Ovary (tissue), 9 donors: ENCODE results near the gene CBX4. TPM values are rescaled to one million over a fixed set of nuclear protein-coding genes. Genes with fewer than 3 reads are reported as not detected.
A peak's percentile ranks its signal among the peaks of the same experiment; 100 is the strongest.
"Not testable (repeated sequence)": the region's sequence is repeated elsewhere in the genome, so short reads cannot be mapped to it uniquely, and the experiment has no call there.

ENCODE experiments used
- DNase-seq, 5 donors: peaks; one replicate each; pipeline ENCODE4 v3.0.0-alpha.2; 2019 to 2020
- H3K27ac ChIP-seq, 2 donors: fragments of 200-600 bp; one replicate each; pipeline versions ENCODE4 v1.5.1 to v1.8.0; 2019 to 2022
- H3K27me3 ChIP-seq: fragments of 200-600 bp; one replicate; pipeline ENCODE4 v1.8.0; 2022
- H3K36me3 ChIP-seq: fragments of 200-600 bp; sonication (generic); one replicate; pipeline ENCODE4 v1.5.1; 2019
- H3K4me1 ChIP-seq: one replicate; pipeline ENCODE4 v1.8.1; 2013; ENCODE audit warnings: mild to moderate bottlenecking, moderate library complexity; ENCODE audit not compliant: insufficient read depth
- H3K4me3 ChIP-seq: fragments of 200-600 bp; sonication (generic); one replicate; pipeline ENCODE4 v1.5.1; 2017
- H3K9me3 ChIP-seq, 2 donors: fragments of 200-600 bp in 1 of 2; sonication (generic) in 1 of 2; one replicate each; pipeline versions ENCODE4 v1.5.1 to v1.8.1; 2013 to 2019; ENCODE audit warnings: mild to moderate bottlenecking in 1 of 2, moderate library complexity in 1 of 2
- CTCF ChIP-seq, 3 donors: fragments of 450-650 bp in 2 of 3; fragments of 200-600 bp in 1 of 3; IDR thresholded peaks; one replicate each; pipeline versions ENCODE4 v1.5.1 to v1.8.0; 2016 to 2022; ENCODE audit warnings: antibody characterized with exemption in 3 of 3, mild to moderate bottlenecking in 1 of 3
- EP300 ChIP-seq: sonication (generic); formaldehyde crosslinking; IDR thresholded peaks from one replicate; pipeline ENCODE4 v1.6.1; 2017; ENCODE audit warnings: antibody characterized with exemption
- POLR2A ChIP-seq: fragments of 450-650 bp; IDR thresholded peaks from one replicate; pipeline ENCODE4 v1.6.1; 2017; ENCODE audit warnings: antibody characterized with exemption, mild to moderate bottlenecking, moderate library complexity
- WGBS, 3 donors: extraction: QIAGEN DNeasy Blood & Tissue Kit in 1 of 3; methylation state at CpG; one replicate each; pipeline versions ENCODE4 v1.1.5 to v1.1.7; 2013 to 2017; 5-methylcytosine and 5-hydroxymethylcytosine counted together
- intact Hi-C, 4 donors: fragments of 100-400 bp; cut with DNase I; formaldehyde crosslinking; loops; one replicate each; pipeline versions ENCODE4 v1.11.0 to v1.15.1; 2022 to 2023
- polyA plus RNA-seq, 2 donors: library from polyadenylated mRNA; stranded (reverse); fragments of 200-250 nt in 1 of 2; fragments of 350-450 nt in 1 of 2; fragmentation: Illumina TruSeq in 1 of 2; extraction: RNeasy Lipid Tissue Mini Kit (QIAGEN cat#74804) in 1 of 2; gene quantifications; one replicate each; pipeline ENCODE4 v1.2.3, GENCODE V29; 2013 to 2014
- total RNA-seq, 7 donors: library from RNA; depleted of rRNA in 2 of 7; stranded (reverse); fragments of >200 nt in 2 of 7; fragmentation: NEBNext Ultra II Directional in 3 of 7; extraction: Animal tissue kit (Norgen Biotek cat#: 25700) in 3 of 7; gene quantifications; one replicate each; pipeline versions ENCODE4 v1.1.0 to v1.2.4, GENCODE V29; 2016 to 2023
- donor health status: DM: no; HTN: no; CAD: no; lungs with moderate emphysema.
- donor health status: DM: no; HTN: no; CAD: no.
- donor health status: Bipolar disorder and iron deficiency.
- donor health status: DM: yes; HTN: yes; CAD: no.
- donor health status: DM: no; HTN: no; CAD: no.
- donor health status: DM: yes; HTN: yes; CAD: no.

CBX4 gene
- total and polyA plus RNA-seq, 9 donors, result 5.5 to 27.9 (median 16.0) TPM

GRCh38 chr17:79857095-79857494 is 17.9 kb upstream of the CBX4 start:
- Histone ChIP-seq H3K27ac (no peak overlapping the region), H3K27me3 (no peaks in the 10 kb centered on the region), H3K9me3 (no peaks in the 10 kb centered on the region), H3K4me3 (no peak overlapping the region), H3K36me3 (no peaks in the 10 kb centered on the region), H3K4me1 (no peaks in the 10 kb centered on the region)
- TF ChIP-seq EP300, result no peak
- TF ChIP-seq CTCF (IDR thresholded peaks at IDR 0.05), result no peak
- no peak for TF ChIP-seq POLR2A
- 79 to 86% (median 83%) methylated on average over 8 of the region's 8 CpGs for WGBS, 3 donors
- no peak for DNase-seq
- intact Hi-C loops, result no loop called here

- Histone ChIP-seq H3K9me3 (no peaks in the 10 kb centered on the region), H3K4me3 (no peak overlapping the region), H3K27me3 (no peaks in the 10 kb centered on the region), H3K4me1 (no peaks in the 10 kb centered on the region), H3K36me3 (no peaks in the 10 kb centered on the region), H3K27ac (no peak overlapping the region)
- WGBS, 3 donors, result 79 to 83% (median 80%) methylated on average over 21 of the region's 21 CpGs
- TF ChIP-seq POLR2A (no peak), EP300 (no peak), CTCF (IDR thresholded peaks at IDR 0.05) (no peak)
- intact Hi-C loops, result no loop called here
- no peak for DNase-seq
Observed at GRCh38 chr17:79855331-79856124, 16.3 kb upstream of the CBX4 start.

GRCh38 chr17:79854080-79855060 is 15.1 kb upstream of the CBX4 start:
- H3K4me1 ChIP-seq, result no peaks in the 10 kb centered on the region
- no peaks in the 10 kb centered on the region for H3K36me3 ChIP-seq
- intact Hi-C loops, result no loop called here
- H3K4me3 ChIP-seq, result no peak overlapping the region
- DNase-seq, result no peak
- 74 to 88% (median 84%) methylated on average over 14 of the region's 14 CpGs for WGBS, 3 donors
- TF ChIP-seq EP300, result no peak
- no peak for TF ChIP-seq POLR2A
- no peak for TF ChIP-seq CTCF (IDR thresholded peaks at IDR 0.05)
- H3K27me3 ChIP-seq, result no peaks in the 10 kb centered on the region
- H3K27ac ChIP-seq, result no peak overlapping the region
- H3K9me3 ChIP-seq, result no peaks in the 10 kb centered on the region

- DNase-seq, H3K36me3 ChIP-seq, H3K9me3 ChIP-seq, H3K27ac ChIP-seq, H3K4me1 ChIP-seq, H3K27me3 ChIP-seq, intact Hi-C loops: not testable (repeated sequence)
- H3K4me3 ChIP-seq, result peak overlapping the region; percentile 18
- 79 to 85% (median 83%) methylated on average over 10 of the region's 10 CpGs for WGBS, 3 donors
Observed at GRCh38 chr17:79853168-79853567, 13.9 kb upstream of the CBX4 start.
